HL-60 (cell line): ENCODE results near the gene THAP7.

Experiments used
- DNase-seq, 2 experiments: peaks; one replicate each; pipeline ENCODE4 v3.0.0-alpha.2; 2010 to 2020; ENCODE audit warnings: low read depth in 1 of 2, low spot score in 1 of 2
- H3K27ac ChIP-seq: fragments of 250-450 bp; sonication (Bioruptor Pico); replicated peaks from 2 replicates; pipeline ENCODE4 v1.5.1; 2020; ENCODE audit warnings: mild to moderate bottlenecking, moderate library complexity
- H3K27me3 ChIP-seq: fragments of 250-450 bp; sonication (Bioruptor Pico); 2 replicates; pipeline ENCODE4 v1.5.1; 2021; ENCODE audit warnings: mild to moderate bottlenecking, moderate library complexity; ENCODE audit not compliant: insufficient read depth, poor library complexity, severe bottlenecking
- H3K4me3 ChIP-seq: replicated peaks from 2 replicates; pipeline ENCODE4 v1.5.1; 2011; ENCODE audit warnings: mild to moderate bottlenecking, control low read depth, low read length; ENCODE audit not compliant: insufficient read depth
- GABPA ChIP-seq: IDR thresholded peaks from 2 replicates; pipeline ENCODE4 v1.6.1; 2012; ENCODE audit warnings: low read depth
- POLR2AphosphoS5 ChIP-seq: IDR thresholded peaks from 2 replicates; pipeline ENCODE4 v1.6.1; 2012; ENCODE audit warnings: low read depth
- REST ChIP-seq: IDR thresholded peaks from 2 replicates; pipeline ENCODE4 v1.6.1; 2012; ENCODE audit warnings: low read depth; ENCODE audit not compliant: insufficient replicate concordance
- SPI1 ChIP-seq: IDR thresholded peaks from 2 replicates; pipeline ENCODE4 v1.6.1; 2012; ENCODE audit warnings: low read depth, mild to moderate bottlenecking, borderline replicate concordance
- TF ChIP-seq, protein P1 (sequence below): IDR thresholded peaks from one replicate; pipeline ENCODE4 v1.5.1; 2011; ENCODE audit warnings: low read length, control low read depth, inconsistent platforms; ENCODE audit not compliant: insufficient read depth

The THAP7 gene

DNA sequence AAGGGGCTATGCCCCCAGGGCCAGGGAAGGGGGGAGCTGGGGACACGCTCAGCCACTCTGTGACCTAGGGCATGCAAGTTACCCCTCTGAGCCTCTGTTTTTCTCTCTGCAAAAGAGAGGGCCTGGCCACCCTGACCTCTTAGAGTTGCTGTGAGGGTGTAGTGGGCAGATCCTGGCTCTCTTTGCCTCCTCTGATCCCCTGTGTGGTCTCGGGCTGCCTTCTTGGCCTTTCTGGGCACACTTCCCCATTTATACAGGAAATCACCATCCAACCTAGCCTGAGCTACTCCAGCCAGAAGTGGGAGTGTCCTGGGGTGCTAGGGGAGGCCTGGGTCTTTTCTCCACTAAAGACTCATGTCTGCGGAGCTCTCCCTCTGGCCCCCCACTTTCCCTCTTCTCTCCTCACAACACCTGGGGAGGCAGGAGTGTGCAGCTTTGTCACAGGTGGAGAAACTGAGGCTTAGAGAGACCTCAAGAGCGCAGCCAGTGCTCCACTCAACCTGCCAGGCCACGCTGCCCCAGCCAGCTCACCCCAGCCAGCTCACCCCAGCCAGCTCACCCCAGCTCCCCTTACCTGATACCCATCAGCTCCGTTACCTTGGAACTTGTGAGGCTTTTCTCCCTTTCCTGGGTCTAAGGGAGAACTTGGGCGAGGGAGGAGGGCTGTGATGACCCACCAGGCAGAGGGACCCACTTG lies 33.5 kb downstream of the THAP7 start:
- peak in 1 of 2 experiments; percentile 75 for DNase-seq
- H3K27ac ChIP-seq: peak overlapping the region; percentile 13; the same call in 1 of the 2 replicates
- TF ChIP-seq REST: no peak
- TF ChIP-seq, protein P1, sequence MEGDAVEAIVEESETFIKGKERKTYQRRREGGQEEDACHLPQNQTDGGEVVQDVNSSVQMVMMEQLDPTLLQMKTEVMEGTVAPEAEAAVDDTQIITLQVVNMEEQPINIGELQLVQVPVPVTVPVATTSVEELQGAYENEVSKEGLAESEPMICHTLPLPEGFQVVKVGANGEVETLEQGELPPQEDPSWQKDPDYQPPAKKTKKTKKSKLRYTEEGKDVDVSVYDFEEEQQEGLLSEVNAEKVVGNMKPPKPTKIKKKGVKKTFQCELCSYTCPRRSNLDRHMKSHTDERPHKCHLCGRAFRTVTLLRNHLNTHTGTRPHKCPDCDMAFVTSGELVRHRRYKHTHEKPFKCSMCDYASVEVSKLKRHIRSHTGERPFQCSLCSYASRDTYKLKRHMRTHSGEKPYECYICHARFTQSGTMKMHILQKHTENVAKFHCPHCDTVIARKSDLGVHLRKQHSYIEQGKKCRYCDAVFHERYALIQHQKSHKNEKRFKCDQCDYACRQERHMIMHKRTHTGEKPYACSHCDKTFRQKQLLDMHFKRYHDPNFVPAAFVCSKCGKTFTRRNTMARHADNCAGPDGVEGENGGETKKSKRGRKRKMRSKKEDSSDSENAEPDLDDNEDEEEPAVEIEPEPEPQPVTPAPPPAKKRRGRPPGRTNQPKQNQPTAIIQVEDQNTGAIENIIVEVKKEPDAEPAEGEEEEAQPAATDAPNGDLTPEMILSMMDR: no peak
- peak; percentile 95 for TF ChIP-seq SPI1
- H3K4me3 ChIP-seq: no peak overlapping the region
- H3K27me3 ChIP-seq: no peaks in the 10 kb centered on the region

- Histone ChIP-seq H3K27me3 (no peaks in the 10 kb centered on the region), H3K27ac (no peak overlapping the region), H3K4me3 (no peak overlapping the region)
- TF ChIP-seq REST: no peak
- DNase-seq: no peak
Measured at GRCh38 chr22:20967697-20968211, 34.2 kb downstream of the THAP7 start.

DNA sequence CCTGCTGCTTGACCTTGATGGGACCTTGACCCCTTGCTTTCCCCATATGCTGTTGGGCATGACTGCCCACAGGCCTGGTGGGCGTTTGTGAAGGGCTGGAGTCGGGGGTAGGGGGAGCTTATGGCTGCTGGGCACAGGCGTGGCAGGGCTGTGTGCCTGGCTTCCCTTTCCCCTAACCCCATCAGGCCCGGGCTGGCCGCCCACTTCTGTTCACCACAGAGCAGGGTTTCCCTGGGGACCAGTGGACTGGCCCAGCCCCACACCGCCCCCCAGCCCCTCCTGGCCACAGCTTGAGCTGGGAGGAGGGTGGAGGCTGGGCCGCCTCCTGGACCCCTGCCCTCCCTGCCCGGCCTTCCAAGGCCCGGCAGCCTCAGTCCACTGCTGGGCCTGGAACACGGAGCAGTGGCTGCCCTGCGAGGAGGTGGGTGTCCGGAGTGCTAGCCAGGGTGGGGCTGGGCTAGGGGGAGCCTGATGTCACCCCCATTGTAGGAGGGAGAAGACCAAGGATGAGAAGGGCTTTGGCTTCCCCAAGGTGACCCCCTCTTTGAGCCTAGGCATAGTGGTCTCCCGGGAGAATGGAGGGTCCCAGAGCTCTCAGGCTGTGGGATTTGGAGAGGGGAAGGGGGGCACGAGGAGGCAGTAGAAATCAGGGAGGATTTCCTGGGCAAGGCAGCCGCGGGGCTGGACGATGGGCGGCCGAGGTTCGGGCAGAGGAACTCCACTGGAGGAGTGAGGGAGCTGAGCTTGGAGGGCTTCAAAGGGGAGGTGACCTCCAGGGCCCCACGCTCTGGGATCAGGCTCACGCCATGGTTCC lies 34.8 kb downstream of the THAP7 start, which contains the start of gene AIFM3:
AIFM3 (plus strand) TSS at position 373 of the 814 bp plus-strand sequence. CDS start 690 bp downstream, outside the sequence.
- Histone ChIP-seq H3K27ac (peak within 1 kb of the TSS; percentile 13; the same call in 1 of the 2 replicates), H3K4me3 (no peak within 1 kb of the TSS), H3K27me3 (no peaks in the 10 kb centered on the region)
- TF ChIP-seq POLR2AphosphoS5 (no peak), GABPA (no peak), REST (no peak), SPI1 (no peak)
- TF ChIP-seq, protein P1: no peak
- no peak for DNase-seq
